Stimulated activated CD8-positive, alpha-beta memory T cell treated with anti-CD3 and anti-CD28 coated beads, Interleukin-4, amount 100 ng/mL, for 48 hours (primary cell): ENCODE measurements around the gene CRHR1.
A peak's percentile ranks its signal among the peaks of the same experiment; 100 is the strongest.
"Not testable (repeated sequence)": the region's sequence is repeated elsewhere in the genome, so short reads cannot be mapped to it uniquely, and the experiment has no call there.

Experiments
- DNase-seq: peaks from one replicate; pipeline ENCODE4 v3.0.0-alpha.2; 2020

The CRHR1 gene

DNA sequence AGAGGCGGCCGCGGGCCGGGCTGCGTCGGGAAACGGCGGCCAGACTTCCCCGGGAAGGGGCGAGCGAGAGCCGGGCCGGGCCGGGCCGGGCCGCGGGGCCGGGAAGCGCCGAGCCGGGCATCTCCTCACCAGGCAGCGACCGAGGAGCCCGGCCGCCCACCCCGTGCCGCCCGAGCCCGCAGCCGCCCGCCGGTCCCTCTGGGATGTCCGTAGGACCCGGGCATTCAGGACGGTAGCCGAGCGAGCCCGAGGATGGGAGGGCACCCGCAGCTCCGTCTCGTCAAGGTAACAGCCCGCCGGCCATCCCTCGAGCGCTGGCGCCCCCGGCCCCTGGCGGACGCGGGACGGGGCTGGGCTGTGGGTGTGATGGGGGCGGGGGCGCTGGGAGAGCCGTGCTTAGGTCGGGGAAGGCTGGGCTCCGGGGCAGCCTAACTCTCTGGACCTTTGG is at the start of gene CRHR1:
TSS of gene CRHR1 (plus strand) at position 28 of the 448 bp plus-strand sequence. CDS start at position 253, 225 bp downstream.
- no peak for DNase-seq

DNA sequence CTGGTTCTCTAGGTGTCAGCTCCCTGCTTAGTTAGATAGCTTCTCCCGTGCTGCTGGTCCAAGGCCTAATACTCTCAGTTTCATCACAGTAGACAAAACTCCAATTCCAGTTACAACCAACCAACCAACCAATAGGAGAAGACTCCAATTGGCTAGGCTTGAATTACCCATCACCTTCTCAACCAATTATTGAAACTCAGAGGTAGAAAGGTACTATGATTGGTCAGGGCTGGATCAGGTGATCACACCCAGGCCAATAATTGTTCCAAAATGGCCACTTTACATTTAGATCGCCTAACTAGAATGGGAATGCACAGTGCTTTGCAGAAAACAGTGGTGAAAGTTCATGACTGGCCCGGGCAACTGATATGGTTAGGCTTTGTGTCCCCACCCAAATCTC is 49.5 kb upstream of the CRHR1 start:
- DNase-seq: no peak

DNA sequence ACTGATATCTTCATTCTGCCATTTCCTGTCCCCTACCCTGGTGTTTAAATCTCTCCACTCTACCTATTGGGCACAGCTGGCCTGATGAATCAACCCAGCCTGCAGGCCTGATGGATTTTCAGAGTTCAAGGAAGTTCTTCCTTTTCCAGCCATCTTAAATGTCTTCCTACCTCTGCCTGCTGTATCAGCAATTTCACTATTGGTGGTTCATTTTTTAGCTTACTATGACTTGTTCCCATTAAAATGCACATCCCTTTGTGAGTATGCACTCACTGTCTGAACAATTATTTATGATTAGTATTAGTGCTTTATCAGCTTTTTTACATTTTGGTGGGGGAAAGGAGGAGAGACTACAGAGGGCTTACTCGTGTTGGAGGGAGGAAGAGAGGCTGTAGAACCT is 48.6 kb upstream of the CRHR1 start:
- DNase-seq: no peak

DNA sequence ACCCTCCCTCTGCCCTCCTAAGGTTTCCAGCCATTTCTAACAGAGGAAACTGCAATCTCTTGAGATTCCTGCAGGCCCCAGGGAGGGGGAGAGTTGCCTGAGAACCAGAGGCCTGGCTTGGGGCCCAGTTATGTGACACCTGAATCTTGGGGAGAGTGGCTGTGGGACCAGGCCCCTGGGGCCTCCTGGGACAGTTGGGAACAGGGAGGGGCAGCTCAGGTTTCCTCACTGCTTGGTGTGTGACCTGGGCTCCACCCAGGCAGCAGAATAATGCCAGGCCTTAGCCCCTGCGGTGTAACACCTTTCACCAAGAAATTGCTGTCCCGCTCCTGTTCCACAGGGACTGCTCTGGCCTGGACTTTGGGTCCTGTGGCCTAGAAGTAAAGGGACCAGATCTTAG is 44.3 kb upstream of the CRHR1 start:
- no peak for DNase-seq

GRCh38 chr17:45740553-45741330 is 43.4 kb upstream of the CRHR1 start:
- DNase-seq: peak; percentile 42

DNA sequence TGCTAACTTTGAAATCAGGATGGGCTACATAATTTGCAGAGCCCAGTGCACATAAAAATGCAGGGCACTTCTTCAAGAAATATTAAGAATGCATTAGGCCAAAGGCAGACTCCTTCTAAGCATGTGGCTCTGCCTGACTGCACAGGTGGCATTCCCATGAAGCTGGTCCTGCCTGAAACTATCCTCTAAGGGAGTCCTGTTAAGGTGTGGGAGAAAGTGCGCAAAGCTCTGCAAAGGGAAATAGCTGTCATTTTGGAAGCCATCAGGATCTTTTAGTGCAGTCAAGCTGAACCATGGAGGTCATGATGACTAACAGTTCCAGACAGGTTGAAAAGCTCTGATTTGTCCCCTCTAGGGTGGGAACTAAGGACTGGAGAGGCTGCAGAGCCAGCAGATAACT is 41.9 kb upstream of the CRHR1 start:
- DNase-seq: no peak

DNA sequence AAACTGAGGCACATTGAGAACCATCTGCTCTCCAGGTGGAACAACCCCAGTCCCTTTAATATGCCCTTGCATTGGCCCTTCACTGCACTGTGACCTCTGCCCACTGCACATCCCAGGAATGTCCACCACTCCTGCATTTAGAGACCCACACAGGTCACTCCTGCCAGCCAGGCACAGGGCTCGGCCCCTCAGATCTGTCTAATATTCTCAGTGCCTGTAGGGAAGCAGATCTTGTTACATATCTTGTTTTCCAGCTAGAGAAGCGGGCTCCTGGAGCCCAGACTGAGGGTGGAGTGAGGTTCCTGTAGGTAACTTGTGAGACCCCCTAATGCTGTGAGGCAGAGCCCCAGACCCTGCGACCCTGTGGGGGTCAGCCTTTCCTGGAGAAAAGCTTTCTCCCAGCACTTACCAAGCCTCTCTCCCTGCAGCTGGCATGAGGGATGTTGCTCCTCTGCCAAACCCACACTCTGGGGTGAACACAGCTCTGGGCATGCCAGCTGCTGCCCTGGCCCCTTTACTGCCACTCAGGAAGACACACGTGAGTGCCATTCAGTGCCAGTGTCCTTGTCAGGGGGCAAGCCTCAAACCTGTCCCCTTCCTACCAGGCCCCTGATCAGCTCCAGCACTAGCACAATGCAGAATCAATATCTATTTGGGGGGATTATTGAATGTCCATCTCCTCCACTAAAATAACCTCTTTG is 40.3 kb upstream of the CRHR1 start:
- DNase-seq: no peak

DNA sequence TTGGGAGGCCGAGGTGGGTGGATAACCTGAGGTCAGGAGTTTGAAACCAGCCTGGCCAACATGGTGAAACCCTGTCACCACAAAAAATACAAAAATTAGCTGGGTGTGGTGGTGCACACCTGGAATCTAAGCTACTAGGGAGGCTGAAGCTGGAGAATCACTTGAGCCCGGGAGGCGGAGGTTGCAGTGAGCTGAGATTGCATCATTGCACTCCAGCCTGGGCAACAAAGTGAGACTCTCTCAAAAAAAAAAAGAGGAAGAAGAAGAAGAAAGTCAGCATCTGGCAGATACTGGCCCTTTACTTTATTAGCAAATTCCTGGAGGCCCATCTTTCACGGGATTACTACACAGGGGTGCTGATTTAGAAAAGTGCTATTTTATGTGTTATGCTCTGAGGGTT is 39.3 kb upstream of the CRHR1 start:
- DNase-seq: not testable (repeated sequence)

DNA sequence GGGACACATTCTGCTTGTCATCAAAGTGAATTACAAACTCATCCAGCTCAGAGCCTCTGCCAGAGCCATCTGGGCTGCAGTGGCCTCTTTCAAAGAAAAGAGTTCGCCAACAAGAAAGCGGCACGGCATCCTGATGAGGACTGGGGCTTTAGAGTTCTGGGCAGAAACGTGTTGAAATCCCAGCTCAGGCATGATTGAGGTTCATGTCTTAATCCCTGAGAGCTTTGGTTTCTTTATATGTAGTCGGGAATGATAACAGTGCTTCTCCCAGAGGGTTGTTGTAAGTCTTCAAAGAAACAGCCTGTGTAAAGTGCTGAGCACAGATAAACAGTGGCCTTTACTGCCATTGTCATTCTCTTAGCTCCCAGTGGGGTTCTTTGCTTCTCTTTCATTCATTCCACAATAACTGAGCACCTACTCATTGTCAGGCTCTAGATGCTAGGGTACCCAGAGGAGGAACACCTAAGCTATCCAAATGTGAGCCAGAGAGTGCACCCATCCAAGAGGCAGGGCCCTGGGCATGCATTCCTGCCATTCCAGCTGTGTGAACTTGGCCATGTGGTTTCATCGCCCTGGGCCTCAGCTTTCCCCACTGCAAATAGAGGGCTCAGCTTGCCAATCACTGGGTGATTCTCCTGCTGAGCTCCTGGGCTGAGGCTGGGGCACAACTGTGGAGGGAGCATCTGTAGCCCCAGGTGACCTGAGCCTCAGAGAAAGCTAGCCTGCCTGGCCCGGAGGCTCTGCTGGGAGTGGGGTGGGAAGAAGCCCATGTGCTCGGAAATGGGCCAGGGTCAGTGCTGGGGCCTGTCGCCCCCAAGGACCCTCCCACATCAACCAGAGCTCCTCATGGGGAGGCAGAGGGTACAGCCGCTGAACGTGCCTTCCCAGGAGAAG is 38.3 kb upstream of the CRHR1 start:
- no peak for DNase-seq

GRCh38 chr17:45747911-45748310 is 36.2 kb upstream of the CRHR1 start:
- DNase-seq: no peak

- no peak for DNase-seq
These were observed 35.3 kb upstream of the CRHR1 start for GRCh38 chr17:45748731-45749310.

- no peak for DNase-seq
These were observed 34.2 kb upstream of the CRHR1 start for GRCh38 chr17:45749831-45750335.

GRCh38 chr17:45750779-45751440 is 33.2 kb upstream of the CRHR1 start:
- DNase-seq: no peak

GRCh38 chr17:45751466-45751865 is 32.7 kb upstream of the CRHR1 start:
- DNase-seq: no peak

DNA sequence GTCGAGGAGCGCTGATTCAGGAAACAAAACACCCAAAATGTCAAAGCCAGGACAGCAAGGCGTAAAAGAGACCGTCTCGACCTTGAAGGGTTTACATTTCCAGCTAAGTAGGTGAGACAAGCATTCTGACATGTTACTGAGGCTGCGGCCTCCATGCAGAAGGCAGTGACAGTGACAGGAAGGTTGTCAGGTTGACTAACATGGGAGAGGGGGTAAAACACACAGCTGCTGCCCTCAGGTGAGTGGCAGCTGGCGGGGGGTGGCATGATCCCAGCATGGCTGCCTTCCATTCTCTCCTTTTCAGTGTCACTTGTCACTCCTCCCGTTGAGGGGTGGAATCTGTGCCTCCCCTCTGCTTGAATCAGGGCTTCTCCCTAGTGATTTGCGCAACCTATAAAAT is 31.9 kb upstream of the CRHR1 start:
- no peak for DNase-seq

- DNase-seq: no peak
These were observed 30.4 kb upstream of the CRHR1 start for GRCh38 chr17:45753645-45754225.

DNA sequence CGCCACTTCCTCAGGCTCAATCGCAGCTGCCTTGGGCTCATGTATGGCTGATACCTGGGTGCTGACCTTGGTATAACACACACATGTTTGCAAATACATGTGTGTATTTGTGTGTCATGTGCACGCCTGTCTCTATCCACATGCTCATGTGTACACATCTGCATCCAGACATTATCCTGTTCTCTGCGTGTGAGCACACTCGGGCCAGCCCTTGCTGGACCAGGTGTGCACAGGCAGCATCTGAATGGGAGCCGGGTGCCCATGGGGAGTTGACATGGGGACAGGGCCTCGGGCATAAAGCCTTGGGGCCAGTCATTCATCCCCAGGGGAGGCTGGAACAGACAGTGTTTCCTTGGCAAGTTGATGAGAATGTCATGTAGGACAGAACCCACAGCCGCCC is 29.1 kb upstream of the CRHR1 start:
- no peak for DNase-seq

- DNase-seq: no peak
These were observed 27.7 kb upstream of the CRHR1 start for GRCh38 chr17:45756266-45756991.

GRCh38 chr17:45757431-45758218 is 26.5 kb upstream of the CRHR1 start:
- DNase-seq: no peak

DNA sequence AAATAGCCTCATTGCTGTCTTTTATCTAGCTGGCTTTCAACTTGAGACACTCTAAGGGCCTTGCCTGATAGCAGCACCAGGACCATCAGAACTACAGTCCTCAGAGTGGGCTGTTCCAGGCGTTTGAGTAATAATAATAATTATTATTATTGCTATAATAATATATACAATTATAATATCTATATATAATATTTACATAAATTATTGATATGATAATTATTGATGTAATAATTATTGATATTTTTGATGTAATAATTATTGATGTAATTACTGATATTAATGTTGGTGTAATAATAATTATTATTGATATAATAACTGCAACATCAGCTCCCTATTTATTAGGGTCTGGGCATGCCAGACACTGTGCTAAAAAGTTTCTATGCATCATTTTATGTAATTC is 25.6 kb upstream of the CRHR1 start:
- no peak for DNase-seq
